Calu3 (cell line): ENCODE data around the gene UNC13B. TPM values are rescaled to one million over a fixed set of nuclear protein-coding genes. Genes with fewer than 3 reads are reported as not detected.
"Not testable (repeated sequence)": the region's sequence is repeated elsewhere in the genome, so short reads cannot be mapped to it uniquely, and the experiment has no call there.

Source experiments
- BruUV-seq: library from RNA; stranded (reverse); fragments of 400-500 nt; replicated peaks from 2 replicates; lab custom pipeline; 2021; lab: Mats Ljungman, UMichigan
- CTCF ChIA-PET: fragments of 300-600 bp; sonication (Branson Sonifier 250); formaldehyde crosslinking; loops from one replicate; lab custom pipeline; 2022; ENCODE audit warnings: antibody characterized with exemption; lab: Charles Lee
- DNase-seq: peaks from one replicate; pipeline ENCODE4 v3.0.0; 2022
- H3K27ac Mint-ChIP-seq: one replicate; pipeline ENCODE4 v1.8.0; 2022; ENCODE audit warnings: mixed read lengths; ENCODE audit not compliant: unreplicated experiment
- H3K27me3 Mint-ChIP-seq: one replicate; pipeline ENCODE4 v1.8.0; 2022; ENCODE audit warnings: mixed read lengths; ENCODE audit not compliant: unreplicated experiment
- H3K36me3 Mint-ChIP-seq: one replicate; pipeline ENCODE4 v1.8.0; 2022; ENCODE audit warnings: mild to moderate bottlenecking, moderate library complexity, mixed read lengths; ENCODE audit not compliant: insufficient read depth, unreplicated experiment
- H3K4me1 Mint-ChIP-seq: one replicate; pipeline ENCODE4 v1.8.0; 2022; ENCODE audit warnings: mild to moderate bottlenecking, low read depth, mixed read lengths; ENCODE audit not compliant: unreplicated experiment
- H3K4me3 Mint-ChIP-seq: one replicate; pipeline ENCODE4 v1.8.0; 2022; ENCODE audit warnings: mild to moderate bottlenecking, low read depth, moderate library complexity, mixed read lengths; ENCODE audit not compliant: unreplicated experiment
- H3K9me3 Mint-ChIP-seq: one replicate; pipeline ENCODE4 v1.8.0; 2022; ENCODE audit warnings: low read depth, mixed read lengths; ENCODE audit not compliant: unreplicated experiment
- CTCF ChIP-seq: fragments of 200-600 bp; IDR thresholded peaks from one replicate; pipeline ENCODE4 v1.8.0; 2022; ENCODE audit warnings: antibody characterized with exemption; ENCODE audit not compliant: unreplicated experiment
- intact Hi-C: fragments of 100-400 bp; cut with micrococcal nuclease; formaldehyde crosslinking; loops from one replicate; pipeline ENCODE4 v1.10.0; 2022; ENCODE audit not compliant: unreplicated experiment
- total RNA-seq: library from RNA; stranded (reverse); gene quantifications from 2 replicates; pipeline ENCODE4 v1.2.3, GENCODE V29; 2022

Gene UNC13B
- total RNA-seq, 1 experiment from 2014 or later: 20.4 TPM

- intact Hi-C loops: no loop called here
- TF ChIP-seq CTCF: no peak
- no peak overlapping the region for H3K4me3 Mint-ChIP-seq
- CTCF ChIA-PET: interaction anchor here (0.7 kb wide), 1 partner anchor 20 kb away, joined by 3 read pairs; no protein-coding TSS in a partner anchor
- H3K27me3 Mint-ChIP-seq: no peaks in the 10 kb centered on the region
- H3K36me3 Mint-ChIP-seq: no peaks in the 10 kb centered on the region
- H3K27ac Mint-ChIP-seq: no peak overlapping the region
- BruUV-seq: no TSS peak
- peak; percentile 34 for DNase-seq
- peaks cover 19% of the 10 kb centered on the region for H3K4me1 Mint-ChIP-seq
- no peaks in the 10 kb centered on the region for H3K9me3 Mint-ChIP-seq
These were observed 75.5 kb downstream of the UNC13B start for GRCh38 chr9:35237311-35237710.

DNA sequence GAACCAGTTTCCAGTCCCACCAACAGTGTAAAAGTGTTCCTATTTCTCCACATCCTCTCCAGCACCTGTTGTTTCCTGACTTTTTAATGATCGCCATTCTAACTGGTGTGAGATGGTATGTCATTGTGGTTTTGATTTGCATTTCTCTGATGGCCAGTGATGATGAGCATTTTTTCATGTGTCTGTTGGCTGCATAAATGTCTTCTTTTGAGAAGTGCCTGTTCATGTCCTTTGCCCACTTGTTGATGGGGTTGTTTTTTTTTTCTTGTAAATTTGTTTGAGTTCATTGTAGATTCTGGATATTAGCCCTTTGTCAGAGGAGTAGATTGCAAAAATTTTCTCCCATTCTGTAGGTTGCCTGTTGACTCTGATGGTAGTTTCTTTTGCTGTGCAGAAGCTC, 84.1 kb downstream of the UNC13B start:
- H3K9me3 Mint-ChIP-seq, H3K27ac Mint-ChIP-seq, H3K27me3 Mint-ChIP-seq, H3K4me3 Mint-ChIP-seq, H3K36me3 Mint-ChIP-seq, intact Hi-C loops, CTCF ChIA-PET, DNase-seq, BruUV-seq, H3K4me1 Mint-ChIP-seq: not testable (repeated sequence)

DNA sequence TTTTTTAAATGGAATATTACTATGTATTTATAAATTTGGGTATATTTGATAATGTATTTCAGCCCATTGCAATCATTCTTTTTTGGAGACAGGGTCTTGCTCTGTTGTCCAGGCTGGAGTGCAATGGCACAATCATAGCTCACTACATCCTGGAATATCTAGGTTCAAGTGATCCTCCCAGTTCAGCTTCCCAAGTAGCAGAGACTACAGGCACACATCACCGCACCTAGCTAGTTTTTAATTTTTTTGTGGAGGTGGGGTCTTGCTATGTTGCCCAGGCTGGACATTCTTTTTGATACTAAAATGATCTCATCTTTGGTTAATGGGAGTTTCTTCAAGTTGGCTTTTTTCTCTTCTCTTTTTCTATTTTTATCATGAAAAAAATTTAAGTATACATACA, 91.3 kb downstream of the UNC13B start:
- no TSS peak for BruUV-seq
- Mint-ChIP-seq H3K4me3 (no peak overlapping the region), H3K9me3 (peaks cover 3% of the 10 kb centered on the region), H3K4me1 (peaks cover 14% of the 10 kb centered on the region), H3K27me3 (no peaks in the 10 kb centered on the region), H3K27ac (no peak overlapping the region), H3K36me3 (no peaks in the 10 kb centered on the region)
- no peak for TF ChIP-seq CTCF
- no peak for DNase-seq
- CTCF ChIA-PET: no interaction called here
- intact Hi-C loops: no loop called here

- intact Hi-C loops: no loop called here
- no peak for DNase-seq
These were observed 92.4 kb downstream of the UNC13B start for GRCh38 chr9:35254237-35254636.

More at GRCh38 chr9:35254237-35254636, 92.4 kb downstream of the UNC13B start:
- Mint-ChIP-seq H3K4me1 (peaks cover 25% of the 10 kb centered on the region), H3K4me3 (no peak overlapping the region), H3K36me3 (no peaks in the 10 kb centered on the region), H3K27me3 (no peaks in the 10 kb centered on the region), H3K27ac (no peak overlapping the region), H3K9me3 (no peaks in the 10 kb centered on the region)
- CTCF ChIA-PET: no interaction called here
- TF ChIP-seq CTCF: no peak
- no TSS peak for BruUV-seq
